Activated CD8-positive, alpha-beta memory T cell treated with anti-CD3 and anti-CD28 coated beads, Interleukin-2, amount 50 U/mL, for 1 hour (primary cell): ENCODE results near the gene SAMD9.
"Not testable (repeated sequence)": the region's sequence is repeated elsewhere in the genome, so short reads cannot be mapped to it uniquely, and the experiment has no call there.

Experiments
- DNase-seq: peaks from one replicate; pipeline ENCODE4 v3.0.0-alpha.2; 2020; ENCODE audit errors: extremely low read depth

The SAMD9 gene

GRCh38 chr7:93117852-93118530, at the start of gene SAMD9:
Gene SAMD9, minus strand, starts transcription at chr7:93117979. Its CDS starts 11,882 bp downstream, at chr7:93106097.
- peak; percentile 33 for DNase-seq

GRCh38 chr7:93165447-93165846, 47.7 kb upstream of the SAMD9 start:
- no peak for DNase-seq

GRCh38 chr7:93164766-93165165, 47.0 kb upstream of the SAMD9 start:
- DNase-seq = no peak

- no peak for DNase-seq
These were observed 43.5 kb upstream of the SAMD9 start for GRCh38 chr7:93161181-93161762.

GRCh38 chr7:93160410-93160809, 42.6 kb upstream of the SAMD9 start:
- no peak for DNase-seq

GRCh38 chr7:93159490-93159889, 41.7 kb upstream of the SAMD9 start:
- no peak for DNase-seq

- no peak for DNase-seq
These were observed 39.1 kb upstream of the SAMD9 start for GRCh38 chr7:93156884-93157283.

- DNase-seq = no peak
These were observed 32.5 kb upstream of the SAMD9 start for GRCh38 chr7:93150200-93150835.

- DNase-seq = no peak
These were observed 30.9 kb upstream of the SAMD9 start for GRCh38 chr7:93148727-93149126.

- no peak for DNase-seq
These were observed 30.4 kb upstream of the SAMD9 start, which contains the start of gene SAMD9L for GRCh38 chr7:93148144-93148543. Gene SAMD9L, minus strand, starts transcription at chr7:93148385. Its CDS starts 12,414 bp downstream, at chr7:93135971.

GRCh38 chr7:93147363-93147762, 29.6 kb upstream of the SAMD9 start:
- no peak for DNase-seq

- DNase-seq = no peak
These were observed 28.8 kb upstream of the SAMD9 start for GRCh38 chr7:93146472-93147141.

GRCh38 chr7:93146036-93146435, 28.3 kb upstream of the SAMD9 start:
- no peak for DNase-seq

- no peak for DNase-seq
These were observed 27.6 kb upstream of the SAMD9 start for GRCh38 chr7:93145354-93145753.

GRCh38 chr7:93142127-93142526, 24.3 kb upstream of the SAMD9 start:
- DNase-seq = no peak

GRCh38 chr7:93140582-93141191, 22.9 kb upstream of the SAMD9 start:
- no peak for DNase-seq

- DNase-seq = no peak
These were observed 20.8 kb upstream of the SAMD9 start for GRCh38 chr7:93138576-93138975.

- DNase-seq = no peak
These were observed 15.2 kb upstream of the SAMD9 start for GRCh38 chr7:93133005-93133404.

GRCh38 chr7:93132216-93132615, 14.4 kb upstream of the SAMD9 start:
- no peak for DNase-seq

GRCh38 chr7:93126954-93127353, 9.2 kb upstream of the SAMD9 start:
- DNase-seq = not testable (repeated sequence)

- DNase-seq = not testable (repeated sequence)
These were observed 5.8 kb upstream of the SAMD9 start for GRCh38 chr7:93123532-93123931.
